A673 (cell line): ENCODE measurements around the gene NPLOC4.

ENCODE experiments used
- EZH2 ChIP-seq: fragments of 200-600 bp; sonication (generic); IDR thresholded peaks from 2 replicates; pipeline ENCODE4 v1.6.1; 2017; ENCODE audit warnings: borderline replicate concordance, low read depth, mild to moderate bottlenecking, mixed read lengths, antibody characterized with exemption, low read length; ENCODE audit not compliant: poor library complexity, severe bottlenecking
- TF ChIP-seq, protein P1 (sequence below): fragments of 300-800, 200-600 bp; sonication (generic); conservative IDR thresholded peaks from 2 replicates; pipeline ENCODE4 v1.5.1; 2017; ENCODE audit warnings: low read depth, mild to moderate bottlenecking, antibody characterized with exemption, low read length, moderate library complexity, mixed read lengths

DNA sequence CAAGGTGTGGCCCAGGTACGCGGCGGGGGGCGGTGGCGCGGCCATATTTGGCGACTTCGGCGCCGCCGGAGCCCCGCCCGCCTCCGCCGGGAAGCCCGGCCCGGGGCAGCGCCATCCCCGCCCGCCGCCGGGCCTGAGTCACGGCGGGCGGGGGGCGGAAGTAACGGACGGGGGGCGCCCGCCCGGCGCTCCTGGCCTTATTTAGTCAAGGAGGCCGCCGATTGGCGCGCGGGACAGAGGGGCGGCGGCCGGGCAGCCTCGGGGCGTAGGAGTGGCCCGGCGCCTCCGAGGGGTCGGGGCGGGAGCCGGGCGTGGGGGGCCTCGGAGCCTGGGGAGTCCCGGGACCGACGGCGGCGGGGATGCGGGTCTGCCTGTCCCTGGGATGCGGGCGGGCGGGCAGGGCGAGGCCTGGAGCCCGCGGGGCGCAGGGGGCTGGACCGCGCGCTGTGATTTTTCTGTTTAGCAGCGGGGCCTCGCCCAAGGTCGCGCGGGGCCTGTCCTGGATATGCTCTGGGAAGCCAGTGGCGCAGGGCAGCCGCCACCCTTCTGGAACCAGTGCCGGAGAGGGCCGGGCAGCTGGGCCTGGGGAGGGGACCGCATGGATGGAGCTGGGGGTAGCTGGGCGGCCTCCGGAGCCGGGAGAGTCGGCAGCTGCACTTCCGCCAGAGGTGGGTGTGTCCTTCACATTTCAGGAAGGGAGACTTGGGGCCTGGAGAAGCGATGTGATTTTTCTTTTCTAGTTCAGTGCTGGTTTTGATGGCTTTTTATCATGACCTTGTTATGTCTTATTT lies 122.0 kb downstream of the NPLOC4 start:
- TF ChIP-seq, protein P1, sequence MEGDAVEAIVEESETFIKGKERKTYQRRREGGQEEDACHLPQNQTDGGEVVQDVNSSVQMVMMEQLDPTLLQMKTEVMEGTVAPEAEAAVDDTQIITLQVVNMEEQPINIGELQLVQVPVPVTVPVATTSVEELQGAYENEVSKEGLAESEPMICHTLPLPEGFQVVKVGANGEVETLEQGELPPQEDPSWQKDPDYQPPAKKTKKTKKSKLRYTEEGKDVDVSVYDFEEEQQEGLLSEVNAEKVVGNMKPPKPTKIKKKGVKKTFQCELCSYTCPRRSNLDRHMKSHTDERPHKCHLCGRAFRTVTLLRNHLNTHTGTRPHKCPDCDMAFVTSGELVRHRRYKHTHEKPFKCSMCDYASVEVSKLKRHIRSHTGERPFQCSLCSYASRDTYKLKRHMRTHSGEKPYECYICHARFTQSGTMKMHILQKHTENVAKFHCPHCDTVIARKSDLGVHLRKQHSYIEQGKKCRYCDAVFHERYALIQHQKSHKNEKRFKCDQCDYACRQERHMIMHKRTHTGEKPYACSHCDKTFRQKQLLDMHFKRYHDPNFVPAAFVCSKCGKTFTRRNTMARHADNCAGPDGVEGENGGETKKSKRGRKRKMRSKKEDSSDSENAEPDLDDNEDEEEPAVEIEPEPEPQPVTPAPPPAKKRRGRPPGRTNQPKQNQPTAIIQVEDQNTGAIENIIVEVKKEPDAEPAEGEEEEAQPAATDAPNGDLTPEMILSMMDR, result no peak
- TF ChIP-seq EZH2, result no peak
